Cerebellar nuclear complex (tissue), 1 donor: Measurements from ENCODE around the gene NECAB2.
A peak's percentile ranks its signal among the peaks of the same experiment; 100 is the strongest.

ENCODE experiments used
- DNase-seq, 2 experiments: peaks; one replicate each; lab custom pipeline; 2025; lab: John Stamatoyannopoulos, UW

The NECAB2 gene

GRCh38 chr16:83992624-83993023, 24.6 kb downstream of the NECAB2 start:
- DNase-seq, result no peak

GRCh38 chr16:83994087-83994486, 26.0 kb downstream of the NECAB2 start:
- no peak for DNase-seq

GRCh38 chr16:83994703-83995102, 26.7 kb downstream of the NECAB2 start:
- DNase-seq, result no peak

- peak; percentile 73 to 89 for DNase-seq
These were observed 27.7 kb downstream of the NECAB2 start for GRCh38 chr16:83995754-83996153.

GRCh38 chr16:83996481-83997252, 28.6 kb downstream of the NECAB2 start:
- no peak for DNase-seq

- DNase-seq, result no peak
These were observed 30.0 kb downstream of the NECAB2 start for GRCh38 chr16:83998091-83998490.

- DNase-seq, result no peak
These were observed 33.1 kb downstream of the NECAB2 start for GRCh38 chr16:84000989-84001642.

GRCh38 chr16:84001726-84002125, 33.7 kb downstream of the NECAB2 start:
- DNase-seq, result no peak

- no peak for DNase-seq
These were observed 35.0 kb downstream of the NECAB2 start for GRCh38 chr16:84003038-84003437.

- no peak for DNase-seq
These were observed 36.4 kb downstream of the NECAB2 start for GRCh38 chr16:84004442-84004841.

GRCh38 chr16:84005391-84005790, 37.3 kb downstream of the NECAB2 start:
- DNase-seq, result no peak

GRCh38 chr16:84007520-84007919, 39.5 kb downstream of the NECAB2 start:
- no peak for DNase-seq

GRCh38 chr16:84007965-84008364, 39.9 kb downstream of the NECAB2 start:
- no peak for DNase-seq

- no peak for DNase-seq
These were observed 41.2 kb downstream of the NECAB2 start for GRCh38 chr16:84009282-84009681.

- no peak for DNase-seq
These were observed 45.9 kb downstream of the NECAB2 start for GRCh38 chr16:84013787-84014569.

- no peak for DNase-seq
These were observed 46.7 kb downstream of the NECAB2 start for GRCh38 chr16:84014570-84015327.

GRCh38 chr16:84015399-84015798, 47.4 kb downstream of the NECAB2 start:
- no peak for DNase-seq

- no peak for DNase-seq
These were observed 48.4 kb downstream of the NECAB2 start for GRCh38 chr16:84016477-84016876.

- DNase-seq, result no peak
These were observed 50.7 kb downstream of the NECAB2 start for GRCh38 chr16:84018710-84019109.

- peak; percentile 34 to 49 for DNase-seq
These were observed 52.3 kb downstream of the NECAB2 start for GRCh38 chr16:84020353-84020752.

- no peak for DNase-seq
These were observed 53.4 kb downstream of the NECAB2 start for GRCh38 chr16:84021488-84021887.

GRCh38 chr16:84022644-84023043, 54.6 kb downstream of the NECAB2 start:
- DNase-seq, result peak in 1 of 2 experiments; percentile 60
